ELF-1 (cell line): ENCODE measurements around the gene GP1BB.

Experiments
- DNase-seq: peaks from one replicate; pipeline ENCODE4 v3.0.0-alpha.2; 2016; ENCODE audit warnings: low read depth, low spot score

GP1BB gene

GRCh38 chr22:19742160-19743066 is 19.1 kb downstream of the GP1BB start:
- DNase-seq: no peak

- no peak for DNase-seq
Measured at GRCh38 chr22:19743081-19743480, 19.7 kb downstream of the GP1BB start.

DNA sequence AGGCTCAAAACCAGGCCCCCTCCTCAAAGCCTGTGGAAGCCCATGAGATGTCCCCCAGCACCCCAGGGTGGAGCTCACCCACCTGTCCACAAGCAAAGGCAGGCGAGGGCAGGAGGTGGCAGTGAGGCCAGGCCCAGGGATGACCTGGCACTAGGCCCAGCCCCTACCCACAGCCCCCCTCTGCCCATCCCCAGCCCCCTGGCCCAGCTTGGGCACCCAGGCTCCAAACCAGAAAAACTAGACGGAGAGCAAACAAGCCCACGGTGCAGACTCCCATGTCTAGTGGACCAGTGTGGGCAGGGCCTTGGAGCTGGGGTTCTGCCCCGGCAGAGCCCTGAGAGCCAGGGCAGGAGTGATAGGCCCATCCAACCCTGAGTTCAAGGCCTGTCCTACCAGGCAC is 20.3 kb downstream of the GP1BB start:
- DNase-seq: no peak

DNA sequence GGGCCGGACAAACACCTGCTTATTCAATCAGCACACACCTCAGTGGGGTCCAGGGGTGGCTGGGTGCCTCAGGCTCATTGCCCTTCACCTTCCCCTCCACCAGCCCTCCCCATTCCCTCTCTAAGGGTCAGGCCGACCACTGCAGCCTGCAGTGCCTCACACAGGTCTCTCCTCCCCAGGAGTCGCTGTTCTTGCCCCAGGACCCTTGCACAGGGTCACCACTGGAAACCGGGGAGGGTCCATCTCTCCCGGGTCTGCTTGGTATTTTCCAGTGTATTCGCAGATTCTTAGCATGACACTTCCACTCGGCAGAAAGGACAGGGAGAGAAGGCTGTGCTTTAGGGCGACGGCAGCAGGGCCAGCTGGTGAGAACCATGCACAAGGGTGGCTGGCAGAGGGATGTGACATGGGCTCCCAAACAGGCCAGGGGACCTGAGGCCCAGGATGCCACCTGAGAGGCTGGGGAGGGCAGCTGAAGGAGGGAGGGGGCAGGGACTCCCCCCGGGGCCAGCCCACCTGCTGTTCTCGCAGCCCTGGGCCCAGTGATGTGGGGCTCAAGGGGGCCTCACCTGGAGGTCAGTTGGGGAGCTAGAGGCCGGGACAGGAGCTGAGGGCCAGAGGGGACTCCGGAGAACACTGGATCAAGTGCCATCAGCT is 21.1 kb downstream of the GP1BB start:
- no peak for DNase-seq

DNA sequence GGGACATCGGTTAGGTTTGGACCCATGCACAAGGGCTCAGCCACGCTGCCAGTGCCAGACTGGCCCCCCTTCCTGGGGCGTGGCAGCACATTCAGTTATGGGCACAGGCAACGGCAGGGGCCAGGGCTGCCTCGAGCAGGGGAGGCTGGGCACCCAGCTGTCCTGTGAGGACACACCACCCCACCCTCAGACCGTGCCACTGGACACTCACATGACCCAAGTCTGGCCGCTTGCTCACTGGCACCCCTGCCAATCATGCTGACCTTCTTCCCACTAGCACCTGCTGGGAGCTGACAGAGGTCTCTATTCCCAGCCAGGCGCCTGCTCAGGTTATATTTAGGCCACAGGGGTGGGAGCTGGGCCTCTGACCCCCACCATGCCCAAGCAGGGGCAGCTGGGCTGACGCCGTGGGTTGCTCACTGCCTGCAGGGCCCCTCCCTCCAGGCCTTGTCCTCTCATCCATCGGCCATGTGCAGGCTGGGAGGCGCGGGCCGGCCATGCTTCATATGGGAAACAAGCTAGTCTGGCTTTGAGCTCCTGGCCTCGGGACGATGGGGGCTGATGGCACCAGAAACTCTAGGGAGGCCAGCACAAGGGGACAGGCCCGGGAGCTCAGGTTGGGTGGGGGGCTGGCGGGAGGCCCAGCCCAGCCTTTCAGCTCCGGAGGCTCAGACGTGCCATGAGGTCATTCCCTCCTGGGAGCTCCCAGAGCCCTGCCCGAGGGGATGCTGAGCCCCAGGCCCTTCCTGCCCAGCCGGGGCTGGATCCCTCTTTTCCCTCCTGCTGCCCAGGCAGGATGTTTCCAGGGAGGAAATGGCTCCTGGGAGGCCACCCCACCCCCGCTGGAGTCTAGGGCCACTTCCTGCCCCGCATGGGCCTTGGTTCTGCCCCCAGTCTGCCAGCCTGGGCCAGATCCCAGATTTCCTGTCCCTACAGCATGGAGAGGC is 22.1 kb downstream of the GP1BB start:
- no peak for DNase-seq

DNA sequence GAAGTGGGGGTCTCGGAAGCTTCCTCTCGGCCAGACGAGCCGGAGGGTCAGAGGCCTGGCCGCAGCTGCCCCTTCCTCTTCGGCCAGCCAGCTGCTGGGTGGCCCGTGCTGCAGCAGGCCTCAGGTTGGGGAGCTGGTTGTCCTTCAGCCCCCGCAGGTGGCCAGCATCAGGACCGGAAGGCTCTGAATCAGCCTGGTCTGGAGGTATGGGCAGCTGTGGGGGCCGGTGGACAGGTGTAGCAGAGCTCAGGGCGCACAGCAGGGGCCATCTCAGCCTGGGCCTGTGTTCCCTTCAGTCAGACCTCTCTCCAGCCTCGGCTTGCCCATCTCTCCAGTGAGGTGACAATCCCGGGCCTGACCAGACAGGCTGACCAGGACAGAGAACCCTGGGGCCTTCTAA is 23.4 kb downstream of the GP1BB start:
- no peak for DNase-seq

DNA sequence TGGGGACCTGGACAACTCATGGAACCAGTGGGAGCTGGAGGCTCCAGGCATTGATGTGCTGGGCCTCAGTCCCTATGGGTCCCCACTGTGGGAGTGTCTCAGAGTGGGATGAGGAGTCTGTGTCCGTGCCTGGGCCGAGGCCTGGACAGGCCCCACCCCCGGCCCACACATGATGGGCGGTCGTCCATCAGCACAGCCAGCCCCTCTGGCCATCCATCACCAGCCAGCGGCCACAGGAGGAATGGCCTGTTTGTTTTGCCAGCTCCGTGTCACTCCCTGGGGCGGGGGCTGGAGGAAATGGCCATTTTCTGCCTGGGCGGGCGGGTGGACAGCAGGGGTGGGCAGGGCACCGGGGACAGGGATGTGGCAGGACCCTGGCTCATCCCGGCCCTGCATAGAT is 24.2 kb downstream of the GP1BB start:
- no peak for DNase-seq

- DNase-seq: no peak
Measured at GRCh38 chr22:19748139-19748538, 24.8 kb downstream of the GP1BB start.

DNA sequence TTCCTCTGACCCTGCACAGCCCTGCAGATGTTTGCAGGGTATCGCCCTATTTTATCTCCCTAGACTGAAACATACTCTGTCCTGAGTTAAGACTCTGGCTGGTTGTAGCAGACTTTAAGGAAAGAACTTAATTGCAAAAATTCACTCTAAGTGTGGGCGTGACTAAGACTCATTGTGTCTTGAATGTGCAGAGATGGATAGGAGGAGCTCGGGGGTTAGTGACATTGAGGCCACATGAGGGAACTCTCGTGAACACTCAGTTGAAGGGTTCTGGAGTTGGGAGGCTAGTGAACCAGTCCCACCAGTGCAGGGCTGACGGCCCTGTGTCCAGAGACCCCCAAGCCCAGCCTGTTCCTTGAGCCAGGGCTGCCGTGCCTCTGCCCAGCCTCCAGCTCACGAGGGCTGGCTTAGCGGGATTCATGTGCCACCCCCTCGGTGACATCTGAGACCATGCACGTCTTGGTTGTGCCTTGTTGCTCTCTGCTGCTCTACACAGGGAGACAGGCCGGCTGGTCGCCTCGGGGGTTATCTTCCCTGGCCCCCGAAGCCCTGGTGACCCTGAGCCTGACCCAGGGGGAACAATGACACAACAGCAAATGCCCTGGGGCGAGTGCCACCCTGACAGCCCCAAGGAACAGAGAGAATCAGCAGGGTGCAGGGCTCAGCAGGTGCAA is 25.8 kb downstream of the GP1BB start:
- DNase-seq: no peak

- DNase-seq: no peak
Measured at GRCh38 chr22:19749876-19750275, 26.5 kb downstream of the GP1BB start.

DNA sequence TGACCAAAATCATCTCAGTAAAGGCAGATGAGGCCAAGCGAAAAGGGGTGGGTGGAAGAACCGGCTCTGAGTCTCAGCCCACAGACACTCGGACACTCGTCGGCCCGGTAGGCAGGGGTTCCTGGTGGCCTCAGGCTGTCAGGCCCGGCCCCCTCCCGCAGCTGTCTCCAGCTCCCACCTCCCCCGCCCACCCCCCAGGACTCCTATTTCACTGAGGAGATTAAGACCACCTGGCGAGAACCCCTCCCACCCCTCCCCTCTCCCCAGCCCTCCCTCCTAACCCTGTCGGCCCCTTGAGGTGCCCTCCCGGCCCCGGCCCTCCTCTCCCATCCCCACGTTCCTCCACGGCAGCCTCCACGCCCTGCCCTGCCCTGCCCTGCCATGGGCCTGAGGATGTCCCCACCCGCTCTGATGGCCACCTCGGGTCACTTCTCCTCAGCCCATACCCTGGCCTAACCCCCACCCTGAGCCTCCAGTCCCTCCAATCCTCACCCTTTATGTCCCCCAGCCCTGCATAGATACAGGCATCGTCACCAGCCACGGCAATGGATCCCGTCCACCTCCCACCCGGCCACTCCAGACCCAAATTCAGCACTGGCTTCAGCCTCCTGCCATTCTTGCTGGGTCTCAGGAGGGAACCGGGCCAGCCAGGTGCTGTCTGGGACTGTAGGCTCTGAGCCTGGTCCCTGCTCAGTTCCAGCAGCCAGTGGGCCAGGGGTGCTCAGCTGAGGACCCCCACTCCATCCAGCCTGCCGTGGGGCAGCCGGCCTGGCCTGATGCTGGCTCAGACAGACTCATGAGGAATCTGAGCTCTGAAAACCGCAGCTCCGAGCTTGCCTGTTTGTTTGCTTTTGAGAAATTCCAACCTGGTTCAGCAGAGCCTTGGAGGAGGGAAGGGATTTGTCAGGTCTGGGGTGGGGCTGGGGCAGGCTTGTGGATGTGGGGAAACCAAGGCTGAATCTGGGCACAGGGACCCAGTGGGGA is 27.5 kb downstream of the GP1BB start:
- no peak for DNase-seq

GRCh38 chr22:19751497-19752245 is 28.3 kb downstream of the GP1BB start:
- no peak for DNase-seq

DNA sequence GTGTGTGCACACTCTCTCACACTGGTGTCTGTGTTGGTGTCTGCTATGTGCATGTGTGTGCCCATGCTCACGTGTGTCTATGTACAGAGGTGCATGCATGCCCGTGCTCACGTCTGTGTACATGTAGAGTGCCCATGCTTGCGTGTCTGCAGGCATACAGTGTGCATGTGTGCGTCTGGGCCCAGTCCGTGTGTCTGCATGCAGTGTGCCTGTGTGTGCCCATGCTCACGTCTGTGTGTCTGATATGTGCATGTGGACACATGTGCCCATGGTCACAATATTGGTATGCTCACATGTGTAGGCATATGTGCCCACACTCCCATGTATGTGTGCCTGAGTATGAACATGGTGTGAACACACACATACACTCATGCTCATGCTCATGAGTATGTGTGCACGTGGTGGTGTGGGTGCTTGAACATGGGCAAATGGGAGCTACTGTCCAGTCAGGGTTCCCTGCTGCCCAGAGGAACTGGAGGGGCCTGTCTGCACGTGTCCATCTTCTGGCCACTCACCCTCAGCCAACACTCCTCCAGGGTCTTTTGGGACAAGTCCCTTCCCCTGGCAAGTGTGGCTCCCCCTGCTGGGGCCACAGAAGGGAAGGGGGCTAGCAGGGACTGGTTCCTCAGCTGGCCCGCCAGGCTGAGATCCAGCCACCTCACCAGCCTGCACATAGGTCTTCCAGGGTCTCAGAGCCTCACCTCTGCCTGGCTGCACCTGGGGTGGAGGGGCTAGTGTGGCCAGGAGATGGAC is 29.9 kb downstream of the GP1BB start:
- peak; percentile 56 for DNase-seq

DNA sequence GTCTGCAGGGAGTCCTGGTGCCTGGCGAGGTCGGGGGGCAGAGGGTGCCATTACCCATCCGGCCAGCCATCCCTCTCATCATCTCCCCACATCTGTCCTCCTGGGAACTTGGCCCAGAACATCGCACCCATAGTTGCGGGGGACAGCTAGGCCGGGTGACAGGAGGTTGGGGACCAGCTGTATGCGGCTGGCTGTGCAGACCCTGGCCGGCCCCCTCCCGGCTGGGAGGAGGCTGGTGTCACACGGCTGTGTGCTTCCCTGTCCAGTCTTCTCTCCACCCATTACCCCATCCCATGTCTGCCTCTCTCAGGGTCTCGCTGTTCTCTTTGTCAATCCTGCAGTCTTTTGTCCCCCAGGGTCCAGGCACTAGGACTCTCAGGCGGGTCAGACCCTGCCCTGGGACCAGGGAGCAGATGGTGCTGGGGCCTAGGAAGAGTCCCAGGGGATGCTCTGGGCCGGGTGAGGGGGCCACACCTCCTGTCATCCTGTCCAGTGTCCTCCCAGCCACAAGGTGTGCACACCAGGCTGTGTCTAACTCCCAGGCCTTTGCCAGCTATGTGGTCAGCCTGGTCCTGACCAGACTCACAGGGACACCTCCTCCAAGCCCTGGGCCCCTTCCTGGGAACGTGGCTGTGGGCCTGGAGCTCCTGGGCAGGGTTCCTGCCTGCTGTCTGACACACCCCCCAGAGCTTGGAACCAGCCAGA is 30.8 kb downstream of the GP1BB start:
- no peak for DNase-seq

- DNase-seq: no peak
Measured at GRCh38 chr22:19754701-19755144, 31.4 kb downstream of the GP1BB start.

DNA sequence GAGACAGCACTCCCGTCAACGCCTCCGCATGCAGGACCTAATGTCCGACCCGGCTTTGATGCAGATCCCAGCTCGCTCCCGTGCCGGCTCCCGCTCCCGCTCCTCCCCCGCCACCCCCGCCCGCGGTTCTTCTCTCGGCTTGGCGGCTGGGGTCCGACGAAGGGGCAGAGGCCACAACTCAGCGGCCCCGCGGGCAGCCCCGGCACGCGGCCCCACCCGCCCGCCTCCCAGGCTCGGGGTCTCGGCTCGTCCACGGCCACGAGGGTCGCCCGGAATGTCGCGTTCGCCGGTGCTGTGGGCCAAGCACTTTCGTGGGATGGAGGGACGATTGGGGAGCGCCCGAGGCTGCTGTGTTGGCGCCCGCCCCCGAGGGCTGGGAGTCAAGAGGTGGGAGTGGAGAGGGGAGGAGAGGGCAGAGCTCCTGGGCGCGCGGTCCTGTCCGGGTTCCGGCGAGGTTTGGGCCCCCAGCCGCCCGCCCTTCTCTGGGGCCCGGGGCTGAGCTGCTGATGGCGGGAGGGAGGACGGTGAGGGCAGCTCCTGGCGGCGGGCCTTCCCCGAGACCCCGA is 31.9 kb downstream of the GP1BB start:
- no peak for DNase-seq

DNA sequence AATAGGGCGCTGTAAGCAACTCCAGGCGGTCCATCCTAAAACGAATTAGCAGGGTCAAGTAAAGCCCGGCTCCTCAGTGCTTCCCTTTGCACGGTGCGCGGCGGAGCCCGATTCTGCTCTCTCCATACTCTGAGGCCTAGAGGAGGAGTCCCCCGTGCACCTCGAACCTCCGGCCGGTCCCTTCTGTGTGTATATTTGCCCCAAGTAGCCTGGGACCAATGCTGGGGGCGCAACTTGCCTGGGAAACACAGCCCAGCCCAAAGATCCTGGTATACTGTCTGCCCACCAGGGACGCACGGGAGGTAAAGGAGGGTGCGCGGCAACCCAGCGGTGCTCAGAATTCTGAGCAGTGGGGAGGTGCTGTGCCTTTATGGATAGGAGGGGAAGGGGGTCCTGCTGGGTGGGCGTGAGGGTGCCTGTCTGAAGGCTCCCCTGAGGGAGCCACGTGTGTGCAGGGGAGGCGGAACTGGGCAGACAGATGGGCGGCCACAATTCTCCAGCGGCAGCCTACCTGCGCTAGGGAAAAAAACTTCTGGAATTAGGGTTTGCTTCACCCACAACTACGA is 32.5 kb downstream of the GP1BB start:
- no peak for DNase-seq
